GM10248 (cell line): ENCODE results near the gene TFRC.

ENCODE experiments used
- CTCF ChIA-PET: fragments of 300-600 bp; sonication (Branson Sonifier 250); formaldehyde crosslinking; extraction: SDS; loops from one replicate; lab custom pipeline; 2021; ENCODE audit warnings: antibody characterized with exemption; lab: Yijun Ruan, JAX
- POLR2A ChIA-PET: fragments of 350-650 bp; sonication (Branson Sonifier 250); formaldehyde crosslinking; extraction: SDS; loops from one replicate; lab custom pipeline; 2020; ENCODE audit warnings: antibody characterized with exemption; lab: Yijun Ruan, JAX
- DNase-seq: peaks from one replicate; pipeline ENCODE4 v3.0.0; 2012; ENCODE audit errors: extremely low spot score
- CTCF ChIP-seq: IDR thresholded peaks from 2 replicates; pipeline ENCODE4 v1.5.1; 2012; ENCODE audit warnings: mild to moderate bottlenecking, low read depth; ENCODE audit errors: extremely low read depth, missing control alignments, control extremely low read depth

TFRC gene

GRCh38 chr3:196055683-196056270, 26.1 kb downstream of the TFRC start:
- DNase-seq, result no peak
- no peak for TF ChIP-seq CTCF
- ChIA-PET POLR2A (no interaction called here), CTCF (interaction anchor here (1.0 to 2.3 kb wide), 3 partner anchors 8 to 140 kb away, joined by 3 to 12 read pairs (median 6); no protein-coding TSS in a partner anchor)

GRCh38 chr3:196055240-196055639, 26.6 kb downstream of the TFRC start:
- no peak for TF ChIP-seq CTCF
- POLR2A ChIA-PET, result no interaction called here
- CTCF ChIA-PET, result interaction anchor here (1.0 to 2.1 kb wide), 2 partner anchors 9 to 17 kb away, joined by 3 to 9 read pairs; no protein-coding TSS in a partner anchor
- DNase-seq, result no peak

GRCh38 chr3:196054661-196055060, 27.2 kb downstream of the TFRC start:
- ChIA-PET POLR2A (no interaction called here), CTCF (interaction anchor here (1.0 to 2.1 kb wide), 2 partner anchors 9 to 18 kb away, joined by 3 to 9 read pairs; no protein-coding TSS in a partner anchor)
- TF ChIP-seq CTCF, result no peak
- no peak for DNase-seq

GRCh38 chr3:196053487-196053886, 28.4 kb downstream of the TFRC start:
- POLR2A ChIA-PET, result no interaction called here
- no peak for TF ChIP-seq CTCF
- no peak for DNase-seq
- CTCF ChIA-PET, result interaction anchor here (0.9 to 2.1 kb wide), 4 partner anchors 11 to 143 kb away, joined by 3 to 9 read pairs (median 3); no protein-coding TSS in a partner anchor

- no peak for TF ChIP-seq CTCF
- CTCF ChIA-PET, result interaction anchor here (2.8 kb wide), 1 partner anchor 13 kb away, joined by 8 read pairs; no protein-coding TSS in a partner anchor
- POLR2A ChIA-PET, result no interaction called here
- no peak for DNase-seq
Measured at GRCh38 chr3:196051282-196052076, 30.4 kb downstream of the TFRC start.

- ChIA-PET CTCF (interaction anchor here (1.3 to 2.8 kb wide), 3 partner anchors 12 to 23 kb away, joined by 3 to 10 read pairs (median 8); no protein-coding TSS in a partner anchor), POLR2A (no interaction called here)
- DNase-seq, result no peak
- TF ChIP-seq CTCF, result no peak
Measured at GRCh38 chr3:196050597-196050996, 31.3 kb downstream of the TFRC start.
